ENCODE data around the gene BCL11A.
A peak's percentile ranks its signal among the peaks of the same experiment; 100 is the strongest.

The BCL11A gene

GRCh38 chr2:60544062-60544461 lies 9.4 kb downstream of the BCL11A start:
- DNase-seq = no peak

DNA sequence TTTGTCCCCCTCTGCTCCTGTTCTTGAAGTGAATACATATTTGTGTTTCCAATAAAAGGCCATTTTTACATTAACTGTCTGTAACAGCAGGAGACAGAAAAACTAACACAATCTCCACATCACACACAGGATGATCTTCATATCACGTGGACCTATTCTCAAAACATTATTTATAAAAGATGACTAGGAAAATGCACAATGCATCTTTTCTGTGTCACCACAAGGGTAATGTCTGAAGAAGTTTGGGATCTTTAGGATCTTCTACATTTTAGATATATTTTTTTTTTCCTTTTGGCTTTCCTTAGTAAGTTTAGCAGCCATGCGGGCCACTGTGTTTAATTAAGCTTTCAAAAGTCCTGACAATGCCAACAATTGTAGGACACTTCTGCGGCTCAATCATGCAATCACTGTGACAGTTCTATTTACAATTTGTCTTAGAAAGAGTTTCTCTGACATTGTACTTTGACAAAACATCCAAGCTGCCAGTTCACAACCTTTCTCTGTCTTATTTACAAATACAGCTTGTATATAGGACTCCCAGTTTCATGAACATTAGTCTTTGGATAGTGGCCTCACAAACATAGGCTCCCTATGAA lies 12.3 kb downstream of the BCL11A start:
- no peak for DNase-seq

DNA sequence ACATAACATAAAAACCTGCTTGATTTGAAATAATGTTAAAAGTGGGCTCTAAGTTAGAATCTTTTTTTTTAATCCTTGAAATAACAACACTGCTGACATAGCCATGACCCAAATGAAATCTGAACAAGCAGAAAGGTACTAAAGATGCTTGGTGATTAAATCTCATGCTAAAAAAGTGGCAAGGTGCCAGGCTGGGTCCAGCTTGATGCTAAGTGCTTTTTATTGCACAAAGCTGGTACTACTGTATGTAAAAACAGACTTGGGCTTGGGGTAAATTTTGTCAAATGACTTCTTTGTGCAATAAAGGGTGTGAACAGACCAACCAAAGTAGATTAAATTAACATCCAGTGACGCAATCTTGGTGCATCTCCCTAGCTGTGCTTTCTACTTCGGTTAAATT lies 13.4 kb downstream of the BCL11A start:
- DNase-seq = no peak

DNA sequence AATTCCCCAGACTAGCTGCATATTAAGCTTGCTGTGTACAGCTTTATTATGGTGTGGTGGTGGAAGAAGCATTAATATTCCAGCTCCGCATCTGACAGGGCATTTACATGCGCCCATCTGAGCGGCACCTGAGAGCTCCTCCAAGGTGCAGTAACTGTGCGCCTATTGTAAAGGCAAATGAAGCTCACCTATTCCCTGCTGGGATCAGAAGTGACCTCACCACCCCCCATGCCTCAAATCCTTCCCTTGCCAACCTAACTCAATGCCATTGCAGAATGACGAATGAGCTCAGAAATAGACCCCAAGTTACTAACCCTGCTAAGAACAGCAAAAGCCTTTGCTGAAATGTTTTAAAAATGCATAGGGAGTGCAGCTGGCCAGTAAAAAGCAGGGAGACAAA lies 14.3 kb downstream of the BCL11A start:
- no peak for DNase-seq

- no peak for DNase-seq
Measured at GRCh38 chr2:60538101-60538500, 15.4 kb downstream of the BCL11A start.

GRCh38 chr2:60536746-60537145 lies 16.7 kb downstream of the BCL11A start:
- DNase-seq = no peak

GRCh38 chr2:60535685-60536312 lies 17.7 kb downstream of the BCL11A start:
- DNase-seq = no peak

- no peak for DNase-seq
Measured at GRCh38 chr2:60534892-60535684, 18.4 kb downstream of the BCL11A start.

DNA sequence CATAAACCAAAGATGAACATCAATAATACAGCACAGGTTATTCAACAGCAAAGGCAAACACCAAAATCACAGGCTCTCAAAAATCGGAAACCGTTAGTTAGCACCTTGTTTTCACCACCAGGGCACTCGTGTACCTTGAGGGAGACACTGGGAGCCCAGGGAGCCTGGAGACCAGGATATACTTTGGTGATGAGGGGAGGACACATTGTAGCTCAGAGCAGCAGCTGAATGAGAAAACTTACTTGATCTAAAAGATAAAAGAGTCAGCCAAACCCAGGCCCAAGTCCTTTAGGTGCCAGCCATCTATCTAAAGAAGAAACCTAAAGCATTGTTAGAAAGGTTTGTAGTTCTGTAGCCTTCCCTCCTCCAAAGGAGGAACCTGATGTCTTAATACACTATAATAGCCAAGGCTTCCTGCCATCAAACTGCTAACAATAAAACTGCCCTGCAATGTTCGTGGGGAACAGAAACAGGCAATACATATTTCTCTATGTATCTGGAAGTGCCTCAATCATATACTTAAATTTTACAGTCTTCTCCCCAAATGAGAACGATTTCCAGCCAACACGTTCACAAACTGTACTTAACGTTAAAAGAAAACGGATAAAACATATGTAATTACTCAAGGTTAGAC lies 19.3 kb downstream of the BCL11A start:
- no peak for DNase-seq

- DNase-seq = no peak
Measured at GRCh38 chr2:60533101-60534051, 20.1 kb downstream of the BCL11A start.

GRCh38 chr2:60532421-60532820 lies 21.0 kb downstream of the BCL11A start:
- no peak for DNase-seq

- no peak for DNase-seq
Measured at GRCh38 chr2:60531701-60532133, 21.7 kb downstream of the BCL11A start.

GRCh38 chr2:60530660-60531281 lies 22.7 kb downstream of the BCL11A start:
- DNase-seq = no peak

- DNase-seq = no peak
Measured at GRCh38 chr2:60529785-60530627, 23.4 kb downstream of the BCL11A start.

- DNase-seq = peak; percentile 39
Measured at GRCh38 chr2:60529136-60529784, 24.2 kb downstream of the BCL11A start.

- no peak for DNase-seq
Measured at GRCh38 chr2:60528281-60529020, 25.0 kb downstream of the BCL11A start.

- no peak for DNase-seq
Measured at GRCh38 chr2:60527762-60528161, 25.7 kb downstream of the BCL11A start.

GRCh38 chr2:60526623-60527022 lies 26.8 kb downstream of the BCL11A start:
- no peak for DNase-seq

DNA sequence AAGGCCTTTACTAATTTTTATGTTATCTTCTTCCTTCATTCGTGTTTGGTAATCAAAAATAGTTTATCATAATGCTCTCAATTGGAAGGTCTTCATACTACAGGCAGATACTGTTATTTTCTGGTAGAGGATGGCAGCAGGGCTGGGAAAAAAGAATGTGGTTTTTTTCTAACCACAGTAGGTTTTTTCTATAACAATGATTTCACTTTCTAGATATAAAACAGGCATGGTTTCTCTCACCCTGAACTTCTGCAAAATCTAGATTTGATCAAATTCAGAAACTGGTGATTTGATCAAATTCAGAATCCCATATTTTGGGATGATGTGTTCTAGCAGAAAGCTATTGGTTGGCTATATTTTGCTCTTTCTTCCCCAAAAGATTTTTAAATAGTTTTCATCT lies 27.6 kb downstream of the BCL11A start:
- DNase-seq = no peak

GRCh38 chr2:60524874-60525273 lies 28.6 kb downstream of the BCL11A start:
- no peak for DNase-seq
